ENCODE data around the gene ST3GAL5. TPM values are rescaled to one million over a fixed set of nuclear protein-coding genes. Genes with fewer than 3 reads are reported as not detected.
A peak's percentile ranks its signal among the peaks of the same experiment; 100 is the strongest.

Gene ST3GAL5
- total RNA-seq, 1 donor from 2014 or later, result 20.0 TPM

DNA sequence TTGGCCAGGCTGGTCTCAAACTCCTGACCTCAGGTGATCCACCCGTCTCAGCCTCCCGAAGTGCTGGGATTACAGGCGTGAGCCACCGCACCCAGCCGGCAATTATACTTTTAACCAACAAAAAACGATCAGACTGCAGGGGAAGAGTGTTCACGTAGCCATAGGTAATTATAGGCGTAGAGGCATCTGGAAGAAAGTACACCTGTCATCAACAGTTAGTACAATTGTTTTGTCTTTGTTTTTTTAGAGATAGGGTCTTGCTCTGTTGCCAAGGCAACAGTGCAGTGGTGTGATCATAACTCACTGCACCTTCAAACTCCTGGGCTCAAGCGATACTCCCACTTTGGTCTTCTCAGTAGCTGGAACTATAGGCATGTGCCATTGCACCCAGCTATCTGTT is 20.0 kb downstream of the ST3GAL5 start:
- Mint-ChIP-seq H3K4me3 (ENCODE audit: unreplicated experiment) (no peak overlapping the region), H3K27me3 (ENCODE audit: low read depth) (no peaks in the 10 kb centered on the region), H3K4me1 (ENCODE audit: low read depth) (peaks cover 40% of the 10 kb centered on the region), H3K9me3 (ENCODE audit: low read depth) (no peaks in the 10 kb centered on the region), H3K36me3 (ENCODE audit: low read depth) (peaks cover 2% of the 10 kb centered on the region), H3K27ac (ENCODE audit: unreplicated experiment) (peak overlapping the region; percentile 74)
- TF ChIP-seq, protein P1, sequence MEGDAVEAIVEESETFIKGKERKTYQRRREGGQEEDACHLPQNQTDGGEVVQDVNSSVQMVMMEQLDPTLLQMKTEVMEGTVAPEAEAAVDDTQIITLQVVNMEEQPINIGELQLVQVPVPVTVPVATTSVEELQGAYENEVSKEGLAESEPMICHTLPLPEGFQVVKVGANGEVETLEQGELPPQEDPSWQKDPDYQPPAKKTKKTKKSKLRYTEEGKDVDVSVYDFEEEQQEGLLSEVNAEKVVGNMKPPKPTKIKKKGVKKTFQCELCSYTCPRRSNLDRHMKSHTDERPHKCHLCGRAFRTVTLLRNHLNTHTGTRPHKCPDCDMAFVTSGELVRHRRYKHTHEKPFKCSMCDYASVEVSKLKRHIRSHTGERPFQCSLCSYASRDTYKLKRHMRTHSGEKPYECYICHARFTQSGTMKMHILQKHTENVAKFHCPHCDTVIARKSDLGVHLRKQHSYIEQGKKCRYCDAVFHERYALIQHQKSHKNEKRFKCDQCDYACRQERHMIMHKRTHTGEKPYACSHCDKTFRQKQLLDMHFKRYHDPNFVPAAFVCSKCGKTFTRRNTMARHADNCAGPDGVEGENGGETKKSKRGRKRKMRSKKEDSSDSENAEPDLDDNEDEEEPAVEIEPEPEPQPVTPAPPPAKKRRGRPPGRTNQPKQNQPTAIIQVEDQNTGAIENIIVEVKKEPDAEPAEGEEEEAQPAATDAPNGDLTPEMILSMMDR (IDR thresholded peaks at IDR 0.05), result no peak
- no peak for DNase-seq (ENCODE audit: low spot score)

DNA sequence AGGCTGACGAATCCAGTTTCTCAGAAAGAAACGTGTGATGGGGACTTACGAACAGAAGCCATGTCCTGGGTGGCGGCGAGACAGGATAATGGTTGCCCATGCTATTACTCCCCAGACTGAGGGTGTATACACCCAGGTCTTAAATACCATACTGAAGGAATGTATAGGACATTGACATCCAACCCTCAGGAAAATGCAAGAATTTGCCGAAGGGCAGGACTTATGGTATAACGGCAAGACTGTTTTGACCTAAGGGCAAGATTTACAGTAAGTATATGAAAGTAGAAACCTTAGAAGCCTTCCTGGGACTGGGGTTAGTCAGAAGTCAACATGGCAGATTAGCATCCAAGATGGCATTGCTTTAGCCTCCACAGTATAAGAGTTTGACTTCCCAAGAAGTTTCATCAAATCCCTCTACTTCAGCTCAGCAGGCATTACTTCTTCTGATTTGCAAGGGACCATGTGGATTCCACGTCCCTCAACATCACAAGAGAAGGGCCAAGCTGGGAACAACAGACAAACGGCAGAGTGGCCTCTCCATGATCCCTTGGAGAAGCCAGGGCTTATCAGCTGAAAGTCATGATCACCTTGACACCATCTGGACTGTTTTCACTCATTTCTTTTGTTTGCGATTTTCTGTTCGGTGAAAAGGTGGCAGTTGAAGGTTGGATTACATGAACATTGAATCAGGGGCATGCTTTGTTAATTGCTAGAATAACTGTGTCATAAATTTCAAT is 21.1 kb downstream of the ST3GAL5 start:
- H3K27me3 Mint-ChIP-seq (ENCODE audit: low read depth), result no peaks in the 10 kb centered on the region
- peaks cover 2% of the 10 kb centered on the region for H3K36me3 Mint-ChIP-seq (ENCODE audit: low read depth)
- H3K4me3 Mint-ChIP-seq (ENCODE audit: unreplicated experiment), result no peak overlapping the region
- TF ChIP-seq, protein P1 (IDR thresholded peaks at IDR 0.05), result no peak
- no peak for DNase-seq (ENCODE audit: low spot score)
- H3K4me1 Mint-ChIP-seq (ENCODE audit: low read depth), result peaks cover 40% of the 10 kb centered on the region
- no peak overlapping the region for H3K27ac Mint-ChIP-seq (ENCODE audit: unreplicated experiment)
- no peaks in the 10 kb centered on the region for H3K9me3 Mint-ChIP-seq (ENCODE audit: low read depth)

DNA sequence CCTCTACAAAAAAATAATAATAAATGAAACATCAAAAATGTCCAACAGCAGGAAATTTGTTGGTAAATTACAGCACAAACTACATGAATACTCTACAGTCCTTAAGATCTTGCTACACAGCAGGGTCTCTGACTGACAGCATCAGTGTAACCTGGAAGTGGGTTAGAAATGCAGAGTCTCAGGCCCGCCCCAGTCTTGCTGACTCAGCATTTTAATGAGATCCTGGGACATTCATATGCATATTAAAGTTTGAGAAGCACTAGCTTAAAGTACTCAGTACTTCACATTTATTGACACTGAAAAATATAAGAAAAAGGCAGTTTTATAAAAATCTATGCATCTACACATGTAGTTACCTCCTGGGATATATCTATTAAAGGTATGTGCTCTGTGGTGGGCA is 21.7 kb downstream of the ST3GAL5 start:
- TF ChIP-seq, protein P1 (IDR thresholded peaks at IDR 0.05), result no peak
- Mint-ChIP-seq H3K4me1 (ENCODE audit: low read depth) (peaks cover 40% of the 10 kb centered on the region), H3K36me3 (ENCODE audit: low read depth) (peaks cover 2% of the 10 kb centered on the region)

DNA sequence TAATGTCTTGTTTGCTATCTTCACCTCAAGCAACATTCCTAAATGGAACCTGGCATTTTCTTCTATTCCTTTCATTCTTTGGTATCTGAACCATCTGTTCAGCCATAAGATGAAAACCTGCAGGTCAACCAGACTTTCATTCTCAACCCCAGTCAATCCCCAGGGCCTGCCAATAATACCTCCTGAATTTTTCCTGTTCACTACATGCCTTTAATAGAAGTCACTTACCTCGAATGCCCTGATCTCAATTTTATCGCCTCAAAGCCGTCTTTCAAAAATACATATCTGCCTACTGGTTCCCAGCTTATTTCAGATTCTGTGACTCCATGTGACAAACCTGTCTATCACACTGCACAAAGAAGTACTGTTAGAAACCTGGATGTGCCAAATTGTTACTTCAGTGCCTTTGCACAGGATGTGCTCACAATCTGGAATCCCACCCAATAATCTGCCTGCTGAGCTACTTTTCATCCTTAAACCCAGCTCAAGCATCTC is 22.6 kb downstream of the ST3GAL5 start:
- TF ChIP-seq, protein P1 (IDR thresholded peaks at IDR 0.05), result no peak
- H3K9me3 Mint-ChIP-seq (ENCODE audit: low read depth), result no peaks in the 10 kb centered on the region
- no peak overlapping the region for H3K4me3 Mint-ChIP-seq (ENCODE audit: unreplicated experiment)
- no peak for DNase-seq (ENCODE audit: low spot score)
- peaks cover 38% of the 10 kb centered on the region for H3K4me1 Mint-ChIP-seq (ENCODE audit: low read depth)
- no peaks in the 10 kb centered on the region for H3K27me3 Mint-ChIP-seq (ENCODE audit: low read depth)
- no peak overlapping the region for H3K27ac Mint-ChIP-seq (ENCODE audit: unreplicated experiment)
- H3K36me3 Mint-ChIP-seq (ENCODE audit: low read depth), result no peaks in the 10 kb centered on the region

More for the DNA sequence above, 21.7 kb downstream of the ST3GAL5 start:
- Mint-ChIP-seq H3K9me3 (ENCODE audit: low read depth) (no peaks in the 10 kb centered on the region), H3K4me3 (ENCODE audit: unreplicated experiment) (no peak overlapping the region), H3K27ac (ENCODE audit: unreplicated experiment) (no peak overlapping the region), H3K27me3 (ENCODE audit: low read depth) (no peaks in the 10 kb centered on the region)
- DNase-seq (ENCODE audit: low spot score), result no peak

DNA sequence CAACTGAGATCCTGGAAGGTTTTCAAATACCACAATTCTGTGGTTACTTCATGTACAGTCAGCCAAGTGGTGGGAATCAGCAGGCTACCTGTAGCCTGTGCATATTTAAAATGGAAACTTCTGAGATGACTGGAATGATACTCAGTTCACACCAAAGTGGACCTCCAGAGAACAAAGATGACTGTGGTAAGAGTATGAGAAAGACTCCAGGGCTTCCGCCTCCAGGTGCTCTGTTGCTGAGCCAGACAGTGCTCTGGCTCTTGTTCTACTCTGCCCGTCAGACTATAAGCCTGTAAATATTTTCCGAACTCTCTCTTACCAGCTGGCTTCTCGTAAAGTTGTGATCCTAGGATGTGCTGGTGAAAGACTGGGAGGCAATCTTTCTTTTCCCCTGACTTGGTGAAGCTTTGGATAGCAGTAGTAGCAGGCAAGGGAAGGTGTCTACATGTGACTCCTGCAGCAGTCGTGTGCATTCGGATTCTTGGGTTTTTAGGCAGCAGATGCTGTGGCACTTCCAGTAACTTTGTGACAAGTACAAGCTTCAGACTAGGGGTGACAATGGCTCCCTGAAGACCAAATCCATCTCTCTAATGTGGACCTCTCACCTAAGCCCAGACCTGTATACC is 23.1 kb downstream of the ST3GAL5 start:
- peaks cover 40% of the 10 kb centered on the region for H3K4me1 Mint-ChIP-seq (ENCODE audit: low read depth)
- H3K9me3 Mint-ChIP-seq (ENCODE audit: low read depth), result no peaks in the 10 kb centered on the region
- TF ChIP-seq, protein P1 (IDR thresholded peaks at IDR 0.05), result no peak
- no peak overlapping the region for H3K4me3 Mint-ChIP-seq (ENCODE audit: unreplicated experiment)
- H3K27ac Mint-ChIP-seq (ENCODE audit: unreplicated experiment), result peak overlapping the region; percentile 23
- no peaks in the 10 kb centered on the region for H3K36me3 Mint-ChIP-seq (ENCODE audit: low read depth)
- DNase-seq (ENCODE audit: low spot score), result no peak
- no peaks in the 10 kb centered on the region for H3K27me3 Mint-ChIP-seq (ENCODE audit: low read depth)

Measured in chondrocyte (in vitro differentiated cells).